BJ (cell line): ENCODE data around the gene ZCCHC7. TPM values are rescaled to one million over a fixed set of nuclear protein-coding genes. Genes with fewer than 3 reads are reported as not detected.
"Not testable (repeated sequence)": the region's sequence is repeated elsewhere in the genome, so short reads cannot be mapped to it uniquely, and the experiment has no call there.

ENCODE experiments used
- CTCF ChIA-PET: fragments of 350-600 bp; formaldehyde crosslinking; extraction: SDS; loops from one replicate; lab custom pipeline; 2021; ENCODE audit warnings: antibody characterized with exemption, inconsistent platforms; lab: Yijun Ruan, JAX
- POLR2A ChIA-PET: fragments of 300-600 bp; sonication (Branson Sonifier 250); formaldehyde crosslinking; extraction: SDS; loops from one replicate; lab custom pipeline; 2021; ENCODE audit warnings: antibody characterized with exemption; lab: Charles Lee
- DNase-seq: peaks from one replicate; pipeline ENCODE4 v3.0.0-alpha.2; 2011; ENCODE audit warnings: low read depth
- H3K27me3 ChIP-seq: 2 replicates; pipeline ENCODE4 v1.6.0; 2011; ENCODE audit warnings: low read length; ENCODE audit not compliant: control insufficient read depth, insufficient read depth
- H3K36me3 ChIP-seq: 2 replicates; pipeline ENCODE4 v1.5.1; 2011; ENCODE audit warnings: low read length; ENCODE audit not compliant: control insufficient read depth, insufficient read depth
- H3K4me3 ChIP-seq: 2 replicates; pipeline ENCODE4 v1.5.1; 2011; ENCODE audit warnings: low read depth, mild to moderate bottlenecking, control low read depth, low read length
- polyA plus RNA-seq: library from polyadenylated mRNA; depleted of rRNA; stranded (reverse); fragments of >200 nt; gene quantifications from 2 replicates; pipeline ENCODE4 v1.2.3, GENCODE V29; 2011
- TF ChIP-seq, protein P1 (sequence below): IDR thresholded peaks from 2 replicates; pipeline ENCODE4 v1.5.1; 2011; ENCODE audit warnings: low read depth, mild to moderate bottlenecking, control low read depth, inconsistent platforms, low read length, moderate library complexity; ENCODE audit not compliant: insufficient read depth

The ZCCHC7 gene
- polyA plus RNA-seq, 1 experiment = 23.2 TPM

- TF ChIP-seq, protein P1, sequence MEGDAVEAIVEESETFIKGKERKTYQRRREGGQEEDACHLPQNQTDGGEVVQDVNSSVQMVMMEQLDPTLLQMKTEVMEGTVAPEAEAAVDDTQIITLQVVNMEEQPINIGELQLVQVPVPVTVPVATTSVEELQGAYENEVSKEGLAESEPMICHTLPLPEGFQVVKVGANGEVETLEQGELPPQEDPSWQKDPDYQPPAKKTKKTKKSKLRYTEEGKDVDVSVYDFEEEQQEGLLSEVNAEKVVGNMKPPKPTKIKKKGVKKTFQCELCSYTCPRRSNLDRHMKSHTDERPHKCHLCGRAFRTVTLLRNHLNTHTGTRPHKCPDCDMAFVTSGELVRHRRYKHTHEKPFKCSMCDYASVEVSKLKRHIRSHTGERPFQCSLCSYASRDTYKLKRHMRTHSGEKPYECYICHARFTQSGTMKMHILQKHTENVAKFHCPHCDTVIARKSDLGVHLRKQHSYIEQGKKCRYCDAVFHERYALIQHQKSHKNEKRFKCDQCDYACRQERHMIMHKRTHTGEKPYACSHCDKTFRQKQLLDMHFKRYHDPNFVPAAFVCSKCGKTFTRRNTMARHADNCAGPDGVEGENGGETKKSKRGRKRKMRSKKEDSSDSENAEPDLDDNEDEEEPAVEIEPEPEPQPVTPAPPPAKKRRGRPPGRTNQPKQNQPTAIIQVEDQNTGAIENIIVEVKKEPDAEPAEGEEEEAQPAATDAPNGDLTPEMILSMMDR = no peak
- ChIA-PET CTCF (interaction anchor here (0.6 to 1.8 kb wide), 2 partner anchors 10 to 89 kb away, joined by 3 to 6 read pairs; no protein-coding TSS in a partner anchor), POLR2A (interaction anchor here (0.6 kb wide), 1 partner anchor 13 kb away, joined by 5 read pairs; no protein-coding TSS in a partner anchor)
- Histone ChIP-seq H3K27me3 (no peaks in the 10 kb centered on the region), H3K4me3 (no peak overlapping the region), H3K36me3 (no peaks in the 10 kb centered on the region)
- DNase-seq = no peak
Observed at GRCh38 chr9:37300620-37301019, 180.2 kb downstream of the ZCCHC7 start.

DNA sequence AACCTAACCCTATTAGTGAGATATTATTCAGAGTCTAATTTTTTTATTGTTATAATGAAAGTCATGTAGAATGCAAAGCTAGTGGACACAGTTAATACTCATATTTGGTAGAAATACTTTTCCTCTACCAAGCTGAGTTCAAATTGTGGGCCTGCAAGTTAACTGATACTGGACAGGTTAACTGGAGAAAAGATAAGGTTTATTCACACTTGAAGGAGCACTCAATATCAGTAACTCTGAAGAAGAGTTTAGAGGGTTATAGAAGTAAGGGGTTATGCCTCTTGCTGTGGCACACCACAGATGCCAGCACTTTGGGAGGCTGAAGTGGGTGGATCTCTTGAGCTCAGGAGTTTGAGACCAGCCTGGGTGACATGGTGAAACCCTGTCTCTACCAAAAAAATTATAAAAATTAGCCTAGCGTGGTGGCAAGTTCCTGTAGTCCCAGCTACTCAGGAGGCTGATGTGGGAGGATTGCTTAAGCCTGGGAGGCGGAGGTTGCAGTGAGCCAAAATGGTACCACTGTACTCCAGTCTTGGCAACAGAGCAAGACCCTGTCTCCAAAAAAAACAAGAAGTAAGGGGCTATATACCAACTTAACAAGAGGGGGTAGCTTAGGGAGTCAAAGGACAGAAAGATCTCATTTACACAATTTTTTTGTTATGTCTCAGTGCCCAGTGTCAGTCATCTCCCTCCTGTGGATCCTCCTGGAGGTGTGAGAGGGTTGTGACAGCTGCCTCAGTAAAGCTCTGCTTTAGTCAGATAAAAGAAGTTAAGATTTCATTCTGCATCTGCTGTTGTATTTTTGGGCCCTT lies 180.9 kb downstream of the ZCCHC7 start:
- TF ChIP-seq, protein P1 = no peak
- no peaks in the 10 kb centered on the region for H3K36me3 ChIP-seq
- DNase-seq = no peak
- H3K4me3 ChIP-seq = no peak overlapping the region
- H3K27me3 ChIP-seq = no peaks in the 10 kb centered on the region
- ChIA-PET CTCF (interaction anchor here (1.8 kb wide), 1 partner anchor 9 kb away, joined by 6 read pairs; no protein-coding TSS in a partner anchor), POLR2A (no interaction called here)

- Histone ChIP-seq H3K36me3 (no peaks in the 10 kb centered on the region), H3K27me3 (no peaks in the 10 kb centered on the region), H3K4me3 (no peak overlapping the region)
- TF ChIP-seq, protein P1 = no peak
- POLR2A ChIA-PET = no interaction called here
- DNase-seq = no peak
- CTCF ChIA-PET = interaction anchor here (1.8 kb wide), 1 partner anchor 9 kb away, joined by 6 read pairs; no protein-coding TSS in a partner anchor
Observed at GRCh38 chr9:37301854-37302172, 181.4 kb downstream of the ZCCHC7 start.

- Histone ChIP-seq H3K27me3 (no peaks in the 10 kb centered on the region), H3K36me3 (no peaks in the 10 kb centered on the region), H3K4me3 (no peak overlapping the region)
- ChIA-PET POLR2A (no interaction called here), CTCF (no interaction called here)
- TF ChIP-seq, protein P1 = no peak
- no peak for DNase-seq
Observed at GRCh38 chr9:37302277-37302676, 181.9 kb downstream of the ZCCHC7 start.

DNA sequence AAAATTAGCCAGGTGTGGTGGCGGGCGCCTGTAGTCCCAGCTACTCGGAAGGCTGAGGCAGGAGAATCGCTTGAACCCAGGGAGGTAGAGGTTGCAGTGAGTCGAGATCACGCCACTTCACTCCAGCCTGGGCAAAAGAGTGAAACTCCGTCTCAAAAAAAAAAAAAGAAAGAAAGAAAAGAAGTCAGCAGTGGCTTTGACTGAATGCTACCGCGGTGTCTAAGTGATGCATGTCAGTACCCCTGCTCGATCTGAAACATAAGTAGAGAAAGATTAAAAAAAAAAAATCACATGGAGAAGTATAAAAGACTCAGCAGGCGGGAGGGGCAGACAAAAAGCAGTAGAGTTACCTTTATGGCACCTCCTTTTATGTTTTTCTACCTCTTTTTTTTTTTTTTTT lies 182.9 kb downstream of the ZCCHC7 start:
- DNase-seq, H3K36me3 ChIP-seq, POLR2A ChIA-PET, H3K4me3 ChIP-seq, CTCF ChIA-PET, H3K27me3 ChIP-seq: not testable (repeated sequence)

- H3K36me3 ChIP-seq = no peaks in the 10 kb centered on the region
- TF ChIP-seq, protein P1 = peak; percentile 48; the same call in 1 of the 2 replicates
- CTCF ChIA-PET = interaction anchor here (1.0 kb wide), 1 partner anchor 313 kb away, joined by 4 read pairs; no protein-coding TSS in a partner anchor
Observed at GRCh38 chr9:37309136-37309535, 188.8 kb downstream of the ZCCHC7 start.

More at GRCh38 chr9:37309136-37309535, 188.8 kb downstream of the ZCCHC7 start:
- POLR2A ChIA-PET = no interaction called here
- DNase-seq = peak; percentile 42
- H3K27me3 ChIP-seq = no peaks in the 10 kb centered on the region
- H3K4me3 ChIP-seq = no peak overlapping the region
